A673 (cell line): Measurements from ENCODE around the gene CHID1. TPM values are rescaled to one million over a fixed set of nuclear protein-coding genes. Genes with fewer than 3 reads are reported as not detected.

Source experiments
- BruUV-seq: library from RNA; stranded (reverse); fragments of 400-500 nt; replicated peaks from 2 replicates; lab custom pipeline; 2021; lab: Mats Ljungman, UMichigan
- CTCF ChIA-PET: fragments of 300-600 bp; sonication (Branson Sonifier 250); formaldehyde crosslinking; loops from one replicate; lab custom pipeline; 2022; ENCODE audit warnings: antibody characterized with exemption; lab: Charles Lee
- POLR2A ChIA-PET: fragments of 300-600 bp; sonication (Branson Sonifier 250); formaldehyde crosslinking; loops from one replicate; lab custom pipeline; 2022; ENCODE audit warnings: antibody characterized with exemption; ENCODE audit not compliant: low non-redundant PET; lab: Charles Lee
- DNase-seq: peaks from one replicate; pipeline ENCODE4 v3.0.0-alpha.2; 2015; ENCODE audit warnings: low spot score
- H3K27ac ChIP-seq: fragments of 200-600 bp; sonication (generic); 2 replicates; pipeline ENCODE4 v1.5.1; 2016; ENCODE audit warnings: mixed run types, low read depth, mild to moderate bottlenecking, mixed read lengths, antibody characterized with exemption, low read length; ENCODE audit not compliant: poor library complexity, severe bottlenecking
- H3K27me3 ChIP-seq: fragments of 200-600 bp; sonication (generic); replicated peaks from 2 replicates; pipeline ENCODE4 v1.6.1; 2017; ENCODE audit warnings: mixed run types, low read depth, mild to moderate bottlenecking, mixed read lengths, antibody characterized with exemption, low read length; ENCODE audit not compliant: insufficient read depth, poor library complexity
- H3K36me3 ChIP-seq: fragments of 200-600 bp; sonication (generic); 2 replicates; pipeline ENCODE4 v1.6.1; 2016; ENCODE audit warnings: mixed run types, mild to moderate bottlenecking, mixed read lengths, antibody characterized with exemption, low read length; ENCODE audit not compliant: insufficient read depth, poor library complexity, severe bottlenecking
- H3K4me1 ChIP-seq: fragments of 200-600 bp; sonication (generic); 2 replicates; pipeline ENCODE4 v1.6.1; 2017; ENCODE audit warnings: mixed run types, mild to moderate bottlenecking, mixed read lengths, antibody characterized with exemption, low read length; ENCODE audit not compliant: insufficient read depth, poor library complexity, severe bottlenecking
- H3K4me3 ChIP-seq: fragments of 200-600 bp; sonication (generic); 2 replicates; pipeline ENCODE4 v1.5.1; 2016; ENCODE audit warnings: low read depth, mixed run types, mild to moderate bottlenecking, mixed read lengths, low read length; ENCODE audit not compliant: poor library complexity, severe bottlenecking
- H3K9me3 ChIP-seq: fragments of 200-600 bp; sonication (generic); 2 replicates; pipeline ENCODE4 v1.6.1; 2016; ENCODE audit warnings: mixed run types, low read depth, mild to moderate bottlenecking, mixed read lengths, antibody characterized with exemption, low read length; ENCODE audit not compliant: poor library complexity, severe bottlenecking
- CTCF ChIP-seq: fragments of 300-800, 200-600 bp; sonication (generic); conservative IDR thresholded peaks from 2 replicates; pipeline ENCODE4 v1.5.1; 2017; ENCODE audit warnings: low read depth, mild to moderate bottlenecking, antibody characterized with exemption, low read length, moderate library complexity, mixed read lengths
- EZH2 ChIP-seq: fragments of 200-600 bp; sonication (generic); IDR thresholded peaks from 2 replicates; pipeline ENCODE4 v1.6.1; 2017; ENCODE audit warnings: borderline replicate concordance, low read depth, mild to moderate bottlenecking, mixed read lengths, antibody characterized with exemption, low read length; ENCODE audit not compliant: poor library complexity, severe bottlenecking
- intact Hi-C: fragments of 100-400 bp; cut with micrococcal nuclease; formaldehyde crosslinking; loops from one replicate; pipeline ENCODE4 v1.10.0; 2022; ENCODE audit not compliant: unreplicated experiment
- total RNA-seq: library from RNA; stranded (reverse); gene quantifications from 2 replicates; pipeline ENCODE4 v1.2.3, GENCODE V29; 2021

CHID1 gene
- total RNA-seq, 1 experiment from 2014 or later, result 105 TPM

GRCh38 chr11:917426-917825 lies 6.8 kb upstream of the CHID1 start:
- H3K9me3 ChIP-seq, result no peaks in the 10 kb centered on the region
- POLR2A ChIA-PET, result no interaction called here
- no peaks in the 10 kb centered on the region for H3K27me3 ChIP-seq
- CTCF ChIA-PET, result no interaction called here
- TF ChIP-seq EZH2 (no peak), CTCF (no peak)
- no peak overlapping the region for H3K4me3 ChIP-seq
- intact Hi-C loops, result no loop called here
- BruUV-seq, result no TSS peak
- no peaks in the 10 kb centered on the region for H3K4me1 ChIP-seq
- H3K27ac ChIP-seq, result no peak overlapping the region
- DNase-seq, result no peak
- no peaks in the 10 kb centered on the region for H3K36me3 ChIP-seq

- intact Hi-C loops, result no loop called here
- TF ChIP-seq EZH2, result no peak
- TF ChIP-seq CTCF, result no peak
- H3K4me1 ChIP-seq, result peaks cover 3% of the 10 kb centered on the region
- CTCF ChIA-PET, result interaction anchor here (0.5 kb wide), 1 partner anchor 21 kb away, joined by 11 read pairs; no protein-coding TSS in a partner anchor
- no peak for DNase-seq
- POLR2A ChIA-PET, result no interaction called here
- H3K27me3 ChIP-seq, result no peaks in the 10 kb centered on the region
- BruUV-seq, result no TSS peak
- no peak overlapping the region for H3K27ac ChIP-seq
- H3K4me3 ChIP-seq, result no peak overlapping the region
- H3K36me3 ChIP-seq, result no peaks in the 10 kb centered on the region
- no peaks in the 10 kb centered on the region for H3K9me3 ChIP-seq
Observed at GRCh38 chr11:914747-915501, 4.3 kb upstream of the CHID1 start.

GRCh38 chr11:914204-914603 lies 3.6 kb upstream of the CHID1 start:
- ChIA-PET POLR2A (no interaction called here), CTCF (no interaction called here)
- TF ChIP-seq EZH2, result no peak
- Histone ChIP-seq H3K27me3 (no peaks in the 10 kb centered on the region), H3K27ac (no peak overlapping the region), H3K36me3 (no peaks in the 10 kb centered on the region), H3K4me1 (peaks cover 8% of the 10 kb centered on the region), H3K9me3 (no peaks in the 10 kb centered on the region), H3K4me3 (no peak overlapping the region)
- no peak for DNase-seq
- BruUV-seq, result no TSS peak
- intact Hi-C loops, result no loop called here
